AG08396 (cell line): ENCODE results near the gene AJAP1.

Experiments used
- DNase-seq: peaks from one replicate; pipeline ENCODE4 v3.0.0; 2012; ENCODE audit warnings: low spot score, mixed read lengths

The AJAP1 gene

DNA sequence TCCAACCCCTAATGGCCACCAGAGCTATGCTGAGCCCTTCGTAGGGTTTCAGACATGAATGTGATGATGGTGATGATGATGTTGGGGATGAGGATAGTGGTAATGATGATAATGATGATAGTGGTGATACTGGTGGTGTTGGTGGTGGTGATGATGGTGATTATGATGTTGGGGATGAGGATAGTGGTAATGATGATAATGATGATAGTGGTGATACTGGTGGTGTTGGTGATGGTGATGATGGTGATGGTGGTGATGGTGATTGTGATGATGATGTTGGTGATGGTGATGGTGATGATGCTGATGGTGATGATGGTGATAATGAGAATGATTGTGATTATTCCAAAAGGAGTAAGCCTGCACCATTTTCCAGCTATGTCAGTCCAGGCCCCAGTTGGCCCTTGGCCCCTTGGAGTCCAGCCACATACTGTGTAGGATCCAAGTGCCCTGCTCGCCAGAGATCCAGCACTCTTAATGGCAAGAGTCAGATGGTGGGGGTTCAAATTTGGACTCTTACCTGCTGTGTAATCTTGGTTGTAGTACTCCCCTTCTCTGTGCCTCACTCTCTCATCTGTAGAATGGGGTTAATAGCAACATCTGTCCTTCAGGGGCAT lies 28.3 kb downstream of the AJAP1 start:
- no peak for DNase-seq

- DNase-seq, result no peak
These were observed 29.7 kb downstream of the AJAP1 start for GRCh38 chr1:4684136-4684535.

- DNase-seq, result no peak
These were observed 30.6 kb downstream of the AJAP1 start for GRCh38 chr1:4684864-4685522.

DNA sequence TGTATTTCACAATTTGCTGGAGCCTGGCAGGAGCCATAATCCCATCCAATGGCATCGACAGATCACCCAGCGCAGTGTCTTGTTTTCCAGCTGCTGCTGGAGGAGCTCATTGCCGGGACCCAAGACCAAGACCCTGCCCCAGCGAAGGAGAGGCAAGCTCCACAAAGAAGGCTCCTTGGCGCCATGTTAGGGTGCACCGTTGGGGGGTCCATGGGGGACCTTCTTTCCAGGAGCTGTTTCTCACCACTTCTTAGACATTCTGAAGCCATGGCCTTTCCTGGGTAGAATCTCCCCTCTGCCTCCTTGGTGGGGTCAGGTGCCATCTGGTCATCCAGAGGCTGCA lies 31.1 kb downstream of the AJAP1 start:
- no peak for DNase-seq

- no peak for DNase-seq
These were observed 33.5 kb downstream of the AJAP1 start for GRCh38 chr1:4687943-4688342.

- DNase-seq, result no peak
These were observed 35.0 kb downstream of the AJAP1 start for GRCh38 chr1:4689271-4689935.

DNA sequence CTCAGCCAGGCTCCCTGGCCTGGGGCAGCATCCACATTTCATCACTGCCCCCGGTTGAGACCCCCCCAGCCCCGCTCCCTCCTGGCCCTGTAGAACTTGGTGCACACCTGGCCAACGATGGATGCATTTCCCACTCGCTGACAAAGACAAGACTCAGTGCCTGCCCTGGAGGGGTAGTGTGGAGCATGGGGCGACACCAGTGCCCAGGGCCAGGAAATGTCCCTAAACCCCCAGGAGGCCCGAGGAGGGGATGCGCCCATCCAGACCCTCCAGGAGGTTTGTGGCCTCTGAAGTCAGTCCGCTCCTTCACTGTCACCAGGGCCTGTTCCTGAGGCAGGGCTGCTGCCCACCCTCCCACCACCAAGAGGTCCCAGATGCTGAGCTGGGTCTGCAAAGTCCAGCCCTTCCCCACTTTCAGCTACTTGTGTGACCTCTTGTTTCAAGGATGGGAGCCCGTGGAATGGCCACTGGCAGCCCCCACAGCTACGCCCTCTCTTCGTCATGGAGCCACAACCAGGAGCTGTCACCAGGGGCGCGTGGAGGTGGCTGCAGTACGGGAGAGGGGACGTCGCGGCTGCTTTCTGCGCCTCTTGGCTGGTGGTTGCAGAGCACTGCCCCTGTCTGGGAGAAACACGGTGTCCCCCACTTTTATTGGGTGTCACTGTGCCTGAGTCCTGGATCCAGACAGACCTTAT lies 35.7 kb downstream of the AJAP1 start:
- no peak for DNase-seq

- DNase-seq, result no peak
These were observed 36.7 kb downstream of the AJAP1 start for GRCh38 chr1:4690951-4691675.

GRCh38 chr1:4691766-4692405 lies 37.5 kb downstream of the AJAP1 start:
- DNase-seq, result no peak

GRCh38 chr1:4692437-4692836 lies 38.0 kb downstream of the AJAP1 start:
- no peak for DNase-seq

GRCh38 chr1:4693331-4693730 lies 38.9 kb downstream of the AJAP1 start:
- DNase-seq, result no peak

- no peak for DNase-seq
These were observed 39.5 kb downstream of the AJAP1 start for GRCh38 chr1:4693891-4694290.

GRCh38 chr1:4694492-4694891 lies 40.1 kb downstream of the AJAP1 start:
- DNase-seq, result no peak

DNA sequence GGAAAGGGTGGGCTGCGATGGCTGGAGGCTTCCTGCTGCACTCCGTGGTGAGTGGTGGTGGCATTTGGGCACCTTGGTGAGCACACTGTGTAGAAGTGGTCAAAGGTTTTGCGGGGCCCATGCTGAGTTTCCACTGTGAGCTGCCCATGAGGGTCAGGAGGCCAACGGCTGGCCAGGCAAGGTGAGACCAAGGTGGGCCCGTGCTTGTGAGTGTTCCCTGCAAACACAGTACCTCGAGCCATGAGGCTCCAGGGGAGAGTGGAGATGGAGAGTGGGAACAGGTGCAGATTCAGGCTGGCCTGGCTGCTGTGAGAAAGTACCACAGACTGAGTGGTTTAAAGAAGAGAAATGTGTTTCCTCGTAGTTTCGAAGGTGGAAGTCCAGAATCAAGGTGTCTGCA lies 40.8 kb downstream of the AJAP1 start:
- DNase-seq, result no peak

- DNase-seq, result no peak
These were observed 41.8 kb downstream of the AJAP1 start for GRCh38 chr1:4696161-4696745.

GRCh38 chr1:4696753-4697152 lies 42.3 kb downstream of the AJAP1 start:
- DNase-seq, result no peak

DNA sequence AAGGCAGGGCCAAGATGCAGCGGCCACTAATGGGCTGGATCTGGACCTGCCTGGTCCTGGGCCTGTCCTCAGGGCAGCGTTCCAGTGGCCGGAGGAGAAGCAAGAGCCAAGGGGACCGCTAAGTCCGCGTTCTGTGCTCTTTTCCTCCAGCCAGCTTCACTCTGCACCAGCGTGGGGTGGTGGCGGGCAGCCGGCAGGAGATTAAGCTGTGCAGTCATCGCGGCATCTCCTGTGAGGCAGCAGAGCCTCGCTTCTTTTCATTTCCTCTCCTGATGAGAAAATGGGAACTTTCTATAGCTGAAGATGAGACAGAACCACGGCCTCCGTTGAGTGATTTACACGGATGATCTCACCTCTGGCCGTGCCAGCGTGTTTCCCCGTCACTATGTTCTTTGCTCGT lies 43.4 kb downstream of the AJAP1 start:
- DNase-seq, result no peak

- DNase-seq, result no peak
These were observed 44.5 kb downstream of the AJAP1 start for GRCh38 chr1:4698911-4699310.

DNA sequence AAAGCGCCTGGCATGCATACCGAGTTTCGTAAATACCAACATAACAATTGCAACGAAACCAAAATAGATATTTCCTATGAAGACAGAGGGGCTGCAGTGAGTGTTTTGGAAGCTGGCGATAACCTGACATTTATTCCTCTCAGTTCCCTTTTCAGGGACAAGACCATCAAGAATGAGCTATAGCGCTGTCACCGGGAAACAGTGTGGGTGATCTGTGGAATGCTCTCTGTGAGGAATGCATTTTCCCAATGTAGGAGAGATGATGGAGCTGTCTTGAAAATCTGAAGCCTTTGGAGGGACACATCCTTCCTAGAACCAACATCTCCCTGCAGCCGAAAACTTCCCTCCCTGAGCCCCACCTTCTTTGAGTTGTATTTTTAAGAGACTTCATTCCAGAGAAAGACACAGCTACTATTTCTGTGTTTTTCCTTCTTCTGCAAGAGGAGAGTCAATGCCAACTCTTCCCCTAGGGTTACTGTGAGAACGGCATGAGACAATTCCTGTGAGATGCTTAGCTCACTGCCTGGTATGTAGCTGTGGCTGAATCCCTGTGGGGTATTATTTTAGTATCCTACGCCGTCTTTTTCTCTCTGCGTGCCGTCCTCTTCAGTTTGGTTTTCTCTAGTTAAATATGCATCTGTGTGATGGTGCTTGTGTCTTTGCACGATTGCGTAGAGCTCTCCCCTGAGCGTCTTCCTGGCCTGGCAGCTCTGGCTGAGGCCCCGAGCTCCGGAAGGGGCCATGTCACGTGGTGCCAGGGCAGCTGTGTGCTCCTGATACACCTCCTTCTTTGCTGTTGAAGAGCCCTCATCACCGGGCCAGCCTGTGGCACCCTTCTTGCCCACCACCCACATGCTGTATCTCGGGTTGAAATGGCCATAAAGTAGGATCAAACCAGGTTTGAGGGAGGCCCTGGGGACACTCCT lies 45.2 kb downstream of the AJAP1 start:
- DNase-seq, result no peak

- no peak for DNase-seq
These were observed 46.4 kb downstream of the AJAP1 start for GRCh38 chr1:4700801-4701200.
